AG20443 (cell line): ENCODE results near the gene WFDC1.

Source experiments
- DNase-seq: peaks from one replicate; pipeline ENCODE4 v3.0.0; 2012; ENCODE audit warnings: low spot score, mixed read lengths

WFDC1 gene

DNA sequence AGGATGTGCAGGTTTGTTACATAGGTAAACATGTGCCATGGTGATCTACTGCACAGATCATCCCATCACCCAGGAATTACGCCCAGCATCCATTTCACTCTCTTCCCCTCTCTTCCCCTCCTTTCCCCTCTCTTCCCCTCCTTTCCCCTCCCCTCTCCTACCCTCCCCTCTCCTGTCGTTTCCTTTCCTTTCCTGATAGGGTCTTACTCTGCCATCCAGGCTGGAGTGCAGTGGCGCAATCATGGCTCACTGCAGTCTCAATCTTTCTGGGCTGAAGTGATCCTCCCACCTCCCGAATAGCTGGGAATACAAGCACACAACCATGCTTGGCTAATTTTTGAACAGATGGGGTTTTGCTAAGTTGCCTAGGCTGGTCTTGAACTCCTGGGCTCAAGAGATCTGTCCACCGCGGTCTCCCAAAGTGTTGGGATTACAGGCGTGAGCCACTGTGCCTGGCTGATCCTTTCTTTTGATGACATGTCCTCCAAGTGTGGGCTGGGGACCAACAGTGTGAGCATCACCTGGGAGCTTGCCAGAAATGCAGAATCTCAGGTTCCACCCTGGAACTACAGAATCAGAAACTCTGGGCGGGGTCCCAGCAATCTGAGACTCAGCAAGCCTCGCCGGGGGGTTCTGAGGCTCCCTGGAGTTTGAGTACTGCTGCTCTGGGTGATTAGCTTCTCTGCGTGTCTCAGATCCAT is 84.5 kb downstream of the WFDC1 start:
- no peak for DNase-seq
